ENCODE results near the gene MEF2C. TPM values are rescaled to one million over a fixed set of nuclear protein-coding genes. Genes with fewer than 3 reads are reported as not detected.

Gene MEF2C
- polyA plus RNA-seq, 1 donor (not counting 4 experiments of a cell fraction or from before 2014, with no cell fraction given), result 0.10 TPM

GRCh38 chr5:88671505-88672499 is 211.2 kb downstream of the MEF2C start:
- H3K27me3 ChIP-seq (ENCODE audit: control insufficient read depth, extremely low read depth, insufficient read depth, low read length), result peaks cover 91% of the 10 kb centered on the region
- no peaks in the 10 kb centered on the region for H3K36me3 ChIP-seq (ENCODE audit: control insufficient read depth in 2 of 2, extremely low read depth in 1 of 2, insufficient read depth in 2 of 2, low read length in 2 of 2)
- no peaks in the 10 kb centered on the region for H3K79me2 ChIP-seq (ENCODE audit: control insufficient read depth, insufficient read depth, low read length)
- H3K27ac ChIP-seq (ENCODE audit: control insufficient read depth, insufficient read depth, low read length), result no peak overlapping the region
- H3K9me1 ChIP-seq (ENCODE audit: control insufficient read depth, extremely low read depth, insufficient read depth, low read length), result no peaks in the 10 kb centered on the region
- H4K20me1 ChIP-seq (ENCODE audit: control insufficient read depth, extremely low read depth, insufficient read depth, low read length), result no peaks in the 10 kb centered on the region
- no peak overlapping the region for H3K9ac ChIP-seq (ENCODE audit: control insufficient read depth, extremely low read depth, insufficient read depth, low read length)
- TF ChIP-seq CTCF (optimal IDR thresholded peaks at IDR 0.05 in 1 of 3, IDR thresholded peaks at IDR 0.05 in 1 of 3, conservative IDR thresholded peaks at IDR 0.05 in 1 of 3; ENCODE audit: extremely low read depth in 1 of 3, insufficient read depth in 2 of 3, low read length in 3 of 3), result no peak
- peak; percentile 66 for TF ChIP-seq EZH2 (IDR thresholded peaks at IDR 0.05; ENCODE audit: low read length)
- no peak for FAIRE-seq
- H3K4me3 ChIP-seq (ENCODE audit: control insufficient read depth in 2 of 3, extremely low read depth in 1 of 3, insufficient read depth in 2 of 3, low read depth in 1 of 3, low read length in 3 of 3), result no peak overlapping the region
- dilution Hi-C loops (cut with MboI; ENCODE audit: extremely low pct_ligation_motif_present, low sequenced_read_pairs), result no loop called here
- H2AFZ ChIP-seq (ENCODE audit: control insufficient read depth, low read length), result no peak overlapping the region
- H3K9me3 ChIP-seq (ENCODE audit: control insufficient read depth, low read depth, low read length), result no peaks in the 10 kb centered on the region
- no peak for DNase-seq (ENCODE audit: low read depth, low spot score)
- no peak overlapping the region for H3K4me2 ChIP-seq (ENCODE audit: control insufficient read depth, extremely low read depth, insufficient read depth, low read depth, low read length)
- H3K4me1 ChIP-seq (ENCODE audit: control insufficient read depth, extremely low read depth, insufficient read depth, low read length), result peaks cover 3% of the 10 kb centered on the region

DNA sequence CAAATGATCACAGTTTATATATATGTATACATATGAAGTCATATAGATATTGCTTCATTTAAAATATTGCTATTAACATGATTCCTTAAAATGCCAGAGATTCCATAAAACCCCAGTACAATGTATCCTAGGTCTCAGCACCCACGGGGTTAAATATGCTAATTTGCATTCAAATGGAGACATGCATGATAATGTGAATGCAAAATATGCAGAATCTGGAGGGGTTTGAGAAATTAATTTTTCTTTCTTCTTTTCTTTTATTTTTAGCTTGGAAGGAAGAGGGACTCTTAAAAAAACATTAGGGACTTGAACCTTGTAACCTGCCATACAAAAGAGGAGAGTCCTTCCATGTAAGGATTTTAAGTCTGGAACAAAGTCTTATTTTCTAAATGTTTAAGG is 211.9 kb downstream of the MEF2C start:
- no peak for FAIRE-seq
- Histone ChIP-seq H3K4me1 (ENCODE audit: control insufficient read depth, extremely low read depth, insufficient read depth, low read length) (peaks cover 3% of the 10 kb centered on the region), H3K9me1 (ENCODE audit: control insufficient read depth, extremely low read depth, insufficient read depth, low read length) (no peaks in the 10 kb centered on the region), H3K27me3 (ENCODE audit: control insufficient read depth, extremely low read depth, insufficient read depth, low read length) (peaks cover 93% of the 10 kb centered on the region), H3K36me3 (ENCODE audit: control insufficient read depth in 2 of 2, extremely low read depth in 1 of 2, insufficient read depth in 2 of 2, low read length in 2 of 2) (no peaks in the 10 kb centered on the region), H3K27ac (ENCODE audit: control insufficient read depth, insufficient read depth, low read length) (no peak overlapping the region), H3K79me2 (ENCODE audit: control insufficient read depth, insufficient read depth, low read length) (no peaks in the 10 kb centered on the region), H3K9ac (ENCODE audit: control insufficient read depth, extremely low read depth, insufficient read depth, low read length) (no peak overlapping the region), H3K4me2 (ENCODE audit: control insufficient read depth, extremely low read depth, insufficient read depth, low read depth, low read length) (no peak overlapping the region), H3K4me3 (ENCODE audit: control insufficient read depth in 2 of 3, extremely low read depth in 1 of 3, insufficient read depth in 2 of 3, low read depth in 1 of 3, low read length in 3 of 3) (no peak overlapping the region), H4K20me1 (ENCODE audit: control insufficient read depth, extremely low read depth, insufficient read depth, low read length) (no peaks in the 10 kb centered on the region), H2AFZ (ENCODE audit: control insufficient read depth, low read length) (no peak overlapping the region), H3K9me3 (ENCODE audit: control insufficient read depth, low read depth, low read length) (no peaks in the 10 kb centered on the region)
- dilution Hi-C loops (cut with MboI; ENCODE audit: extremely low pct_ligation_motif_present, low sequenced_read_pairs), result no loop called here
- no peak for DNase-seq (ENCODE audit: low read depth, low spot score)
- no peak for TF ChIP-seq CTCF (optimal IDR thresholded peaks at IDR 0.05 in 1 of 3, IDR thresholded peaks at IDR 0.05 in 1 of 3, conservative IDR thresholded peaks at IDR 0.05 in 1 of 3; ENCODE audit: extremely low read depth in 1 of 3, insufficient read depth in 2 of 3, low read length in 3 of 3)
- TF ChIP-seq EZH2 (IDR thresholded peaks at IDR 0.05; ENCODE audit: low read length), result no peak

Measured in keratinocyte (primary cell).